Neural progenitor cell (in vitro differentiated cells): Measurements from ENCODE around the gene SEMA3E.

Experiments used
- EZH2 ChIP-seq: fragments of 200-600 bp; sonication (generic); IDR thresholded peaks from 2 replicates; pipeline ENCODE4 v1.6.1; 2017; ENCODE audit warnings: antibody characterized with exemption, mild to moderate bottlenecking, moderate library complexity
- EZH2phosphoT487 ChIP-seq: fragments of 200-600 bp; sonication (generic); IDR thresholded peaks from 2 replicates; pipeline ENCODE4 v1.6.1; 2017; ENCODE audit warnings: antibody characterized with exemption
- TF ChIP-seq, protein P1 (sequence below): fragments of 200-600 bp; sonication (generic); IDR thresholded peaks from 2 replicates; pipeline ENCODE4 v1.5.1; 2017; ENCODE audit warnings: antibody characterized with exemption, mild to moderate bottlenecking

DNA sequence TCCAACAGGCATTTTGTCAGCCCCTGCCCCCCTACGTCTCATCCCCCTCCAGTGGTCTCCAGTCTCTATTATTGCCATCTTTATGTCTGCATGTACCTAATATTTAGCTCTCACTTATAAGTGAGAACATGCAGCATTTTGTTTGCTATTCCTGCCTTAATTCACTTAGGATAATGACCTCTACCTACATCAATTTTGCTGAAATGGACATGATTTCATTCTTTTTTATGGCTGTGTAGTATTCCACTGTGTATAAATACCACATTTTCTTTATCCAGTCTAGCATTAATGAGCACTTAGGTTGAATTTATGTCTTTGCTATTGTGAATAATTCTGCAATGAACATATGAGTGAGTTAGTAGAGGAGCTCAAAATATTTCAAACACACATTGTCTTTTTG lies 229.9 kb downstream of the SEMA3E start:
- TF ChIP-seq, protein P1, sequence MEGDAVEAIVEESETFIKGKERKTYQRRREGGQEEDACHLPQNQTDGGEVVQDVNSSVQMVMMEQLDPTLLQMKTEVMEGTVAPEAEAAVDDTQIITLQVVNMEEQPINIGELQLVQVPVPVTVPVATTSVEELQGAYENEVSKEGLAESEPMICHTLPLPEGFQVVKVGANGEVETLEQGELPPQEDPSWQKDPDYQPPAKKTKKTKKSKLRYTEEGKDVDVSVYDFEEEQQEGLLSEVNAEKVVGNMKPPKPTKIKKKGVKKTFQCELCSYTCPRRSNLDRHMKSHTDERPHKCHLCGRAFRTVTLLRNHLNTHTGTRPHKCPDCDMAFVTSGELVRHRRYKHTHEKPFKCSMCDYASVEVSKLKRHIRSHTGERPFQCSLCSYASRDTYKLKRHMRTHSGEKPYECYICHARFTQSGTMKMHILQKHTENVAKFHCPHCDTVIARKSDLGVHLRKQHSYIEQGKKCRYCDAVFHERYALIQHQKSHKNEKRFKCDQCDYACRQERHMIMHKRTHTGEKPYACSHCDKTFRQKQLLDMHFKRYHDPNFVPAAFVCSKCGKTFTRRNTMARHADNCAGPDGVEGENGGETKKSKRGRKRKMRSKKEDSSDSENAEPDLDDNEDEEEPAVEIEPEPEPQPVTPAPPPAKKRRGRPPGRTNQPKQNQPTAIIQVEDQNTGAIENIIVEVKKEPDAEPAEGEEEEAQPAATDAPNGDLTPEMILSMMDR = no peak
- TF ChIP-seq EZH2 (no peak), EZH2phosphoT487 (no peak)
